SK-N-SH (cell line): ENCODE data around the gene CYTH3. TPM values are rescaled to one million over a fixed set of nuclear protein-coding genes. Genes with fewer than 3 reads are reported as not detected.

Source experiments
- CTCF ChIA-PET: fragments of 300-600, 350-600 bp; formaldehyde crosslinking; extraction: SDS; loops from one replicate; lab custom pipeline; 2021; lab: Yijun Ruan, JAX
- POLR2A ChIA-PET: fragments of 350-600 bp; sonication (Branson Sonifier 250); formaldehyde crosslinking; extraction: SDS; loops from one replicate; lab custom pipeline; 2020; ENCODE audit warnings: antibody characterized with exemption, inconsistent platforms; lab: Yijun Ruan, JAX
- DNase-seq: peaks from one replicate; pipeline ENCODE4 v3.0.0; 2012
- H2AFZ ChIP-seq: fragments of 200-600 bp; sonication (generic); 2 replicates; pipeline ENCODE4 v1.8.1; 2016; ENCODE audit warnings: antibody characterized with exemption, mild to moderate bottlenecking, low read depth
- H3F3A ChIP-seq: fragments of 200-600 bp; sonication (generic); replicated peaks from 2 replicates; pipeline ENCODE3; 2016; ENCODE audit warnings: antibody characterized with exemption, mild to moderate bottlenecking; ENCODE audit not compliant: insufficient read depth
- H3K27ac ChIP-seq, 2 experiments: fragments of 200-500 bp in 1 of 2; fragments of 200-600 bp in 1 of 2; sonication (Bioruptor generic) in 1 of 2; sonication (generic), shearing (Covaris generic) in 1 of 2; 2 replicates each; pipeline versions ENCODE4 v1.5.1 to v1.6.1; 2014 to 2016; ENCODE audit warnings: low read depth in 2 of 2, inconsistent platforms in 1 of 2, low read length in 1 of 2, mild to moderate bottlenecking in 1 of 2, mixed read lengths in 1 of 2
- H3K27me3 ChIP-seq: fragments of 200-600 bp; sonication (generic), shearing (Covaris generic); 2 replicates; pipeline ENCODE4 v1.6.1; 2016; ENCODE audit warnings: mixed run types; ENCODE audit not compliant: insufficient read depth
- H3K36me3 ChIP-seq, 2 experiments: fragments of 200-500 bp in 1 of 2; fragments of 200-600 bp in 1 of 2; sonication (Bioruptor generic) in 1 of 2; sonication (generic) in 1 of 2; replicated peaks in 1 of 2; 2 replicates each; pipeline versions ENCODE3 to v1.5.1; 2014 to 2016; ENCODE audit warnings: low read length in 1 of 2, mild to moderate bottlenecking in 1 of 2; ENCODE audit not compliant: insufficient read depth in 2 of 2, control insufficient read depth in 1 of 2
- H3K4me1 ChIP-seq, 2 experiments: fragments of 200-500 bp in 1 of 2; fragments of 200-600 bp in 1 of 2; sonication (Bioruptor generic) in 1 of 2; sonication (generic), shearing (Covaris generic) in 1 of 2; 2 replicates each; pipeline versions ENCODE4 v1.5.1 to v1.6.1; 2014 to 2016; ENCODE audit warnings: low read depth in 1 of 2, low read length in 1 of 2, mixed run types in 1 of 2; ENCODE audit not compliant: insufficient read depth in 2 of 2, control insufficient read depth in 1 of 2
- H3K4me2 ChIP-seq: fragments of 200-600 bp; sonication (generic), shearing (Covaris generic); 2 replicates; pipeline ENCODE4 v1.6.1; 2017; ENCODE audit warnings: mixed run types
- H3K4me3 ChIP-seq, 2 experiments: fragments of 200-500 bp in 1 of 2; fragments of 200-600 bp in 1 of 2; sonication (Bioruptor generic) in 1 of 2; sonication (generic), shearing (Covaris generic) in 1 of 2; 2 replicates each; pipeline versions ENCODE4 v1.5.1 to v1.8.1; 2014 to 2016; ENCODE audit warnings: low read depth in 2 of 2, inconsistent platforms in 1 of 2, low read length in 1 of 2, mild to moderate bottlenecking in 1 of 2, mixed read lengths in 1 of 2, moderate library complexity in 1 of 2
- H3K79me2 ChIP-seq: fragments of 200-600 bp; sonication (generic); 2 replicates; pipeline ENCODE4 v1.8.1; 2017; ENCODE audit warnings: mild to moderate bottlenecking; ENCODE audit not compliant: insufficient read depth
- H3K9ac ChIP-seq: fragments of 200-600 bp; sonication (generic); 2 replicates; pipeline ENCODE4 v1.6.1; 2017; ENCODE audit warnings: mixed run types
- H3K9me2 ChIP-seq: fragments of 200-600 bp; sonication (generic); 2 replicates; pipeline ENCODE4 v1.6.1; 2017; ENCODE audit warnings: mixed run types
- H3K9me3 ChIP-seq: fragments of 200-600 bp; sonication (generic); 2 replicates; pipeline ENCODE4 v1.6.1; 2017; ENCODE audit warnings: mixed run types, mild to moderate bottlenecking, moderate library complexity
- H4K20me1 ChIP-seq: fragments of 200-600 bp; sonication (generic); 2 replicates; pipeline ENCODE4 v1.6.1; 2017; ENCODE audit warnings: mild to moderate bottlenecking, mixed run types; ENCODE audit not compliant: insufficient read depth
- ELF1 ChIP-seq: IDR thresholded peaks from 2 replicates; pipeline ENCODE4 v1.4.0; 2012
- EP300 ChIP-seq, 2 experiments: IDR thresholded peaks; 2 replicates each; pipeline versions ENCODE4 v1.4.0 to v1.6.1; 2012; ENCODE audit warnings: borderline replicate concordance in 1 of 2, low read depth in 1 of 2, low read length in 1 of 2
- EZH2phosphoT487 ChIP-seq: fragments of 200-600 bp; sonication (generic); IDR thresholded peaks from 2 replicates; pipeline ENCODE4 v1.6.1; 2017; ENCODE audit warnings: low read depth, mixed run types, mild to moderate bottlenecking, antibody characterized with exemption, moderate library complexity, borderline replicate concordance
- FOSL2 ChIP-seq: IDR thresholded peaks from 2 replicates; pipeline ENCODE4 v1.4.0; 2012; ENCODE audit warnings: low read depth, mild to moderate bottlenecking, moderate library complexity, borderline replicate concordance
- FOXM1 ChIP-seq: IDR thresholded peaks from 2 replicates; pipeline ENCODE4 v1.4.0; 2012; ENCODE audit warnings: low read depth, mild to moderate bottlenecking
- JUND ChIP-seq: IDR thresholded peaks from 2 replicates; pipeline ENCODE4 v1.4.0; 2012
- MEF2A ChIP-seq: IDR thresholded peaks from 2 replicates; pipeline ENCODE4 v1.4.0; 2012; ENCODE audit warnings: low read depth, borderline replicate concordance
- MXI1 ChIP-seq: IDR thresholded peaks from 2 replicates; pipeline ENCODE4 v1.6.1; 2012; ENCODE audit warnings: mild to moderate bottlenecking, low read depth, low read length, improper control_type of control experiment
- NFIC ChIP-seq: IDR thresholded peaks from 2 replicates; pipeline ENCODE4 v1.4.0; 2012; ENCODE audit warnings: borderline replicate concordance
- NRF1 ChIP-seq: IDR thresholded peaks from 2 replicates; pipeline ENCODE4 v1.6.1; 2012; ENCODE audit warnings: low read depth, mild to moderate bottlenecking, low read length
- POLR2AphosphoS5 ChIP-seq: IDR thresholded peaks from 2 replicates; pipeline ENCODE4 v1.6.1; 2012; ENCODE audit warnings: low read depth, low read length
- RCOR1 ChIP-seq: fragments of 150-350 bp; IDR thresholded peaks from 2 replicates; pipeline ENCODE4 v1.6.1; 2017; ENCODE audit warnings: antibody characterized with exemption, low read length
- RFX5 ChIP-seq: IDR thresholded peaks from 2 replicates; pipeline ENCODE4 v1.6.1; 2012; ENCODE audit warnings: mild to moderate bottlenecking, improper control_type of control experiment, low read length
- SIN3A ChIP-seq: IDR thresholded peaks from 2 replicates; pipeline ENCODE4 v1.6.1; 2012; ENCODE audit warnings: low read depth, mild to moderate bottlenecking, low read length, moderate library complexity, borderline replicate concordance
- SMC3 ChIP-seq: IDR thresholded peaks from 2 replicates; pipeline ENCODE4 v1.6.1; 2012; ENCODE audit warnings: low read depth, low read length, improper control_type of control experiment
- TAF1 ChIP-seq: IDR thresholded peaks from 2 replicates; pipeline ENCODE4 v1.6.1; 2012; ENCODE audit warnings: low read depth, mild to moderate bottlenecking, low read length, moderate library complexity, borderline replicate concordance
- WGBS: methylation state at CpG from one replicate; pipeline ENCODE4 v1.1.6; 2017; ENCODE audit warnings: low lambda C conversion rate; 5-methylcytosine and 5-hydroxymethylcytosine counted together
- polyA plus RNA-seq, 3 experiments: library from polyadenylated mRNA; depleted of rRNA; stranded (reverse); fragments of >200 nt; gene quantifications; 2 replicates each; pipeline ENCODE4 v1.2.3, GENCODE V29; 2012
- small RNA-seq, 7 experiments: library from RNA; depleted of rRNA; stranded (forward); fragments of <200 nt; gene quantifications; one replicate each; pipeline ENCODE3, GENCODE V24; 2012
- TF ChIP-seq, protein P1 (sequence below): fragments of 150-350 bp; IDR thresholded peaks from 2 replicates; pipeline ENCODE4 v1.6.1; 2017; ENCODE audit warnings: antibody characterized with exemption, low read length, low read depth, borderline replicate concordance
- TF ChIP-seq, protein P2 (sequence below): IDR thresholded peaks from 2 replicates; pipeline ENCODE4 v1.4.0; 2012; ENCODE audit warnings: low read depth

CYTH3 gene
- polyA plus RNA-seq, 1 of the 3 experiments (the other 2 are of a cell fraction): 55.1 TPM

DNA sequence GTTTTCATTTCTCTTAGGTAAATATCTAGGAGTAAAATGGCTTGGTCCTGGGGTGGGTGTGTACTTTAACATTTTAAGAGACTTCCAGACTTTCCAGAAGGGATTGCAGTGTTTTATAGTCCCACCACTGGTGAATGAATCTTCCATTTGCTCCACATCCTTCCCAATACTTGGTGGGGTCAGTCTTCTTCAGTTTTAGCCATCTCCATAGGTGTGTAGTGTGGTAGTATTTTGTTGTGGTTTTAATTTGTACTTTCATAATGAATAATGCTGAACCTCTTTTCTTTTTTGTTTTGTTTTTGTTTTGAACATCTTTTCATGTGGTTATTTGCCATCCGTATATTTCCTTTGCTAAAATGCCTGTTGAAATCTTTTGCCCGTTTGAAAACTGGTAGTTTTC lies 154.9 kb downstream of the CYTH3 start (continued):
- TF ChIP-seq NFIC: no peak
- no peak for TF ChIP-seq MXI1
- no peak for TF ChIP-seq RCOR1
- no peak for TF ChIP-seq JUND
- TF ChIP-seq TAF1: no peak

DNA sequence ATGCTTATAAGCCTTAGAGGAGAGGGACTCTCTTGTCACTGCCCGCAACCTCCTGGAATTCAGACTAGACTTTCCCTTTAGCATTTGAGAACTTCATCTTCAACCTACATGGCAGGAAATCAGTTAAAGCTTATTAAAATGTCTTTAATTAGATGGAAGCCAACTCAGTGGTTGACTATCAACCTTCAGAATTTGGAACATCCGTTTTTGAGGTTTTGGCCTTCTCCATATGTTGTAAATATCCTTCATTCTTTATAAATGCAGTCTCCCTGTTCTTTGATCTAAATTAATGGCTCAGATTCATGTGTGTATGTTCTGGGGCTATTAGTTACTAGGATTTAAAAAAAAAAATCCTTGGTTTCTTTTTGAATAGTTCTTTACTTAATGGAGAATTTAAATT lies 156.2 kb downstream of the CYTH3 start:
- 89% methylated on average over 2 of the region's 2 CpGs for WGBS
- no peak for DNase-seq
- Histone ChIP-seq H3K4me3 (no peak overlapping the region), H3K79me2 (peaks cover 80% of the 10 kb centered on the region), H3K9ac (no peak overlapping the region), H4K20me1 (peaks cover 1% of the 10 kb centered on the region), H3K4me1 (no peaks in the 10 kb centered on the region), H3K27me3 (no peaks in the 10 kb centered on the region), H3K4me2 (no peak overlapping the region), H3K27ac (no peak overlapping the region), H3K9me2 (no peaks in the 10 kb centered on the region), H3F3A (peaks cover 18% of the 10 kb centered on the region), H3K9me3 (peaks cover 7% of the 10 kb centered on the region; the same call in 1 of the 2 replicates), H2AFZ (no peak overlapping the region), H3K36me3 (peaks cover 47 to 95% of the 10 kb centered on the region in 2 experiments)
- no peak for TF ChIP-seq POLR2AphosphoS5
- no peak for TF ChIP-seq RFX5
- TF ChIP-seq JUND: no peak
- TF ChIP-seq, protein P1, sequence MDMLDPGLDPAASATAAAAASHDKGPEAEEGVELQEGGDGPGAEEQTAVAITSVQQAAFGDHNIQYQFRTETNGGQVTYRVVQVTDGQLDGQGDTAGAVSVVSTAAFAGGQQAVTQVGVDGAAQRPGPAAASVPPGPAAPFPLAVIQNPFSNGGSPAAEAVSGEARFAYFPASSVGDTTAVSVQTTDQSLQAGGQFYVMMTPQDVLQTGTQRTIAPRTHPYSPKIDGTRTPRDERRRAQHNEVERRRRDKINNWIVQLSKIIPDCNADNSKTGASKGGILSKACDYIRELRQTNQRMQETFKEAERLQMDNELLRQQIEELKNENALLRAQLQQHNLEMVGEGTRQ: no peak
- TF ChIP-seq RCOR1: no peak
- TF ChIP-seq FOXM1: no peak
- TF ChIP-seq EZH2phosphoT487: no peak
- TF ChIP-seq, protein P2, sequence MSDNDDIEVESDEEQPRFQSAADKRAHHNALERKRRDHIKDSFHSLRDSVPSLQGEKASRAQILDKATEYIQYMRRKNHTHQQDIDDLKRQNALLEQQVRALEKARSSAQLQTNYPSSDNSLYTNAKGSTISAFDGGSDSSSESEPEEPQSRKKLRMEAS: no peak
- no peak for TF ChIP-seq FOSL2
- TF ChIP-seq EP300 (IDR thresholded peaks at IDR 0.05; ENCODE audit: borderline replicate concordance in 1 of 2, low read depth in 1 of 2, low read length in 1 of 2): no peak
- TF ChIP-seq MEF2A: no peak
- no peak for TF ChIP-seq MXI1
- no peak for TF ChIP-seq NFIC
- no peak for TF ChIP-seq SMC3
- no peak for TF ChIP-seq NRF1
- TF ChIP-seq ELF1: no peak
- TF ChIP-seq SIN3A: no peak
- ChIA-PET POLR2A (no interaction called here), CTCF (interaction anchor here (0.9 to 1.6 kb wide), 7 partner anchors 10 to 552 kb away, joined by 3 to 5 read pairs (median 3); no protein-coding TSS in a partner anchor)

Small RNAs within 50 kb of the gene (small RNA-seq; reads per million reads assigned to genes)
- gene RF00019: 0 reads per million in 7 experiments

Other genes starting within 250 kb of the CYTH3 start
- gene ANKRD61, start 241.2 kb downstream of the CYTH3 start, polyA plus RNA-seq (2012; rRNA removed): 0.50 and 0.53 TPM in 2 replicates
- gene EIF2AK1, start 213.4 kb downstream of the CYTH3 start, polyA plus RNA-seq (2012; rRNA removed): 96.2 and 120 TPM in 2 replicates
- gene USP42, start 167.7 kb downstream of the CYTH3 start, polyA plus RNA-seq (2012; rRNA removed): 4.5 and 7.3 TPM in 2 replicates
- 16.1 and 18.5 TPM in 2 replicates for gene FAM220A, start 76.3 kb upstream of the CYTH3 start, polyA plus RNA-seq (2012; rRNA removed)
- gene RAC1, start 101.9 kb upstream of the CYTH3 start, polyA plus RNA-seq (2012; rRNA removed): 454 and 460 TPM in 2 replicates
- 24.1 and 27.4 TPM in 2 replicates for gene DAGLB, start 175.3 kb upstream of the CYTH3 start, polyA plus RNA-seq (2012; rRNA removed)
- 122 and 136 TPM in 2 replicates for gene KDELR2, start 211.5 kb upstream of the CYTH3 start, polyA plus RNA-seq (2012; rRNA removed)